ENCODE data around the gene NSDHL.

DNA sequence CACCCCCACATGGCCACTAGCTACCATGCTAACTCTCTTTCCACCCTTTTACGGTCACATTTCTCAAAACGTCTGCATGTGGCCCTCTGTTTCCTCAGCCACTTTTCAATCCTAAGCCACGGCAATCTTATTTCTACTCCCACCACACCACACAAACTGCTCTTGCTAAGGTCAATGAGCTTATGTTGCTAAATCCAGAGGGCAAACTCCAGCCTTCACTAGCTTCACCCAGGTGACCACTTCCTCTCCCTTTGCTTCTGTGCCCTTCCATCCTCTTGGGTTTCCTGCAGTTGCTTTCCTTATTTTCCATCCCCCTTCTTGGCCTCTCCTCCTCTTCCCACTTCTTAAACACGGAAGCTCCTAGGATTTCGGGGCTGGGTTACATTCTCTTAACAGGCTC, 16.8 kb upstream of the NSDHL start:
- TF ChIP-seq CTCF (IDR thresholded peaks at IDR 0.05) (no peak), POLR2AphosphoS5 (IDR thresholded peaks at IDR 0.05) (no peak)
